HUDEP-2 (cell line): ENCODE measurements around the gene MLST8.

ENCODE experiments used
- DNase-seq, 76 experiments: peaks; one replicate each; lab custom pipeline; 2025; ENCODE audit not compliant: unreplicated experiment in 76 of 76; lab: John Stamatoyannopoulos, UW

MLST8 gene

GRCh38 chr16:2205104-2205966 lies at the start of gene MLST8:
MLST8 (plus strand) TSS chr16:2205454; CDS start chr16:2206086, 632 bp downstream.
- peak in 70 of 76 experiments; percentile 18 to 95 (median 76) for DNase-seq

- peak in 23 of 76 experiments; percentile 10 to 61 (median 23) for DNase-seq
Observed at GRCh38 chr16:2155977-2156848, 49.0 kb upstream of the MLST8 start.

- DNase-seq, result no peak
Observed at GRCh38 chr16:2156849-2157224, 48.4 kb upstream of the MLST8 start.

- no peak for DNase-seq
Observed at GRCh38 chr16:2157480-2158261, 47.6 kb upstream of the MLST8 start.

GRCh38 chr16:2158262-2158638 lies 47.0 kb upstream of the MLST8 start:
- no peak for DNase-seq

GRCh38 chr16:2159175-2159838 lies 45.9 kb upstream of the MLST8 start:
- peak in 59 of 76 experiments; percentile 7 to 86 (median 52) for DNase-seq

- no peak for DNase-seq
Observed at GRCh38 chr16:2160915-2161551, 44.2 kb upstream of the MLST8 start.

- no peak for DNase-seq
Observed at GRCh38 chr16:2161911-2162310, 43.3 kb upstream of the MLST8 start.

- DNase-seq, result no peak
Observed at GRCh38 chr16:2162676-2163118, 42.6 kb upstream of the MLST8 start.

GRCh38 chr16:2163211-2163881 lies 41.9 kb upstream of the MLST8 start:
- no peak for DNase-seq

GRCh38 chr16:2165861-2166260 lies 39.4 kb upstream of the MLST8 start:
- DNase-seq, result no peak

- DNase-seq, result no peak
Observed at GRCh38 chr16:2166263-2167067, 38.8 kb upstream of the MLST8 start.

GRCh38 chr16:2167068-2167638 lies 38.1 kb upstream of the MLST8 start:
- DNase-seq, result no peak

- no peak for DNase-seq
Observed at GRCh38 chr16:2170080-2170479, 35.2 kb upstream of the MLST8 start.

- DNase-seq, result no peak
Observed at GRCh38 chr16:2170587-2171435, 34.4 kb upstream of the MLST8 start.

- DNase-seq, result no peak
Observed at GRCh38 chr16:2171601-2172178, 33.6 kb upstream of the MLST8 start.
